ENCODE data around the gene CAPS2.

GRCh38 chr12:75315518-75315917, 14.6 kb downstream of the CAPS2 start:
- TF ChIP-seq POLR2A (IDR thresholded peaks at IDR 0.05): no peak
- TF ChIP-seq, protein P1, sequence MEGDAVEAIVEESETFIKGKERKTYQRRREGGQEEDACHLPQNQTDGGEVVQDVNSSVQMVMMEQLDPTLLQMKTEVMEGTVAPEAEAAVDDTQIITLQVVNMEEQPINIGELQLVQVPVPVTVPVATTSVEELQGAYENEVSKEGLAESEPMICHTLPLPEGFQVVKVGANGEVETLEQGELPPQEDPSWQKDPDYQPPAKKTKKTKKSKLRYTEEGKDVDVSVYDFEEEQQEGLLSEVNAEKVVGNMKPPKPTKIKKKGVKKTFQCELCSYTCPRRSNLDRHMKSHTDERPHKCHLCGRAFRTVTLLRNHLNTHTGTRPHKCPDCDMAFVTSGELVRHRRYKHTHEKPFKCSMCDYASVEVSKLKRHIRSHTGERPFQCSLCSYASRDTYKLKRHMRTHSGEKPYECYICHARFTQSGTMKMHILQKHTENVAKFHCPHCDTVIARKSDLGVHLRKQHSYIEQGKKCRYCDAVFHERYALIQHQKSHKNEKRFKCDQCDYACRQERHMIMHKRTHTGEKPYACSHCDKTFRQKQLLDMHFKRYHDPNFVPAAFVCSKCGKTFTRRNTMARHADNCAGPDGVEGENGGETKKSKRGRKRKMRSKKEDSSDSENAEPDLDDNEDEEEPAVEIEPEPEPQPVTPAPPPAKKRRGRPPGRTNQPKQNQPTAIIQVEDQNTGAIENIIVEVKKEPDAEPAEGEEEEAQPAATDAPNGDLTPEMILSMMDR (IDR thresholded peaks at IDR 0.05): no peak
